DOHH2 (cell line): ENCODE data around the gene IER5L.
A peak's percentile ranks its signal among the peaks of the same experiment; 100 is the strongest.

Experiments
- EZH2phosphoT487 ChIP-seq: fragments of 200-600 bp; sonication (generic); IDR thresholded peaks from 2 replicates; pipeline ENCODE4 v1.6.1; 2017; ENCODE audit warnings: borderline replicate concordance, mild to moderate bottlenecking, antibody characterized with exemption, low read length, moderate library complexity, mixed read lengths
- TF ChIP-seq, protein P1 (sequence below): fragments of 200-600 bp; sonication (generic); IDR thresholded peaks from one replicate; pipeline ENCODE4 v1.5.1; 2014; ENCODE audit warnings: antibody characterized with exemption, mild to moderate bottlenecking, low read depth, low read length; ENCODE audit not compliant: poor library complexity, severe bottlenecking

DNA sequence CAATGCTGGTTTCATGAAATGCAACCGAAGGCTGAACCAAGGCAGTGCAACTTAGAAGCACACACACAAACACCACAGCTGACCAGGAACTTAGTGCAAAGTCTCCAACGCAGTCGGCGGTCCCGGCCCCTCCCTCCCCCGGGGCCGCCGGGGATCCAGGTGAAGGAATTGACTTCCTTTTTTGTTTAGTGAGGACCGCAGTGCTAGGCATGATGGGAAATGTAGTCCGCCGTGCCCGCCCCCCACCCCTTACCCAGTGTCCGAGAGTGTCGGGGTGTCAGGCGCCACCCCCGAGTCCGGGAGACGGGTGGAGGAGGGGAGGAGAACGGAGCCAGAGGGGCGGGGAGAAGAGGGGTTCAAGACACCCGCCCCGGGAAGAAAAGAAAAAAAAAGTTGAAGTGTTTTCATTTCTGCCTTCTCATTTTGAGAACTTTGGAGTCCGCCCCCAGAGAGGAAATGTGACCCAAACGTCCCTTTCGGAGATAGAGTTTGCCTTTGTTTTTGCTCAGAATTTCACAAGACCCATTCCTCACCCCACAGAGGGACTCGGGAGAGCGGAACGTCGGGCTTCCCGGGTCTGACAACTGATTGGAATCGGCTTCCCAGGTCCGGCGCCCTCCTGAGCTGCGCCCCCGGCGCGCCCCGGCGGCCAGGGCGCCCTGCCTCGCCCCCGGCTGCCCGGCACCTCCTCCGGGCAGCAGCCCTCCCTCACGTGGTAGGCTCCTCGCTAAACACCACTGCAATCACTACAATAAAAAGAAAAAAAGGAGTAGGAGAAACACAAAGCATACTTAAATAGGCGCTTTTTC is 2.0 kb downstream of the IER5L start:
- TF ChIP-seq, protein P1, sequence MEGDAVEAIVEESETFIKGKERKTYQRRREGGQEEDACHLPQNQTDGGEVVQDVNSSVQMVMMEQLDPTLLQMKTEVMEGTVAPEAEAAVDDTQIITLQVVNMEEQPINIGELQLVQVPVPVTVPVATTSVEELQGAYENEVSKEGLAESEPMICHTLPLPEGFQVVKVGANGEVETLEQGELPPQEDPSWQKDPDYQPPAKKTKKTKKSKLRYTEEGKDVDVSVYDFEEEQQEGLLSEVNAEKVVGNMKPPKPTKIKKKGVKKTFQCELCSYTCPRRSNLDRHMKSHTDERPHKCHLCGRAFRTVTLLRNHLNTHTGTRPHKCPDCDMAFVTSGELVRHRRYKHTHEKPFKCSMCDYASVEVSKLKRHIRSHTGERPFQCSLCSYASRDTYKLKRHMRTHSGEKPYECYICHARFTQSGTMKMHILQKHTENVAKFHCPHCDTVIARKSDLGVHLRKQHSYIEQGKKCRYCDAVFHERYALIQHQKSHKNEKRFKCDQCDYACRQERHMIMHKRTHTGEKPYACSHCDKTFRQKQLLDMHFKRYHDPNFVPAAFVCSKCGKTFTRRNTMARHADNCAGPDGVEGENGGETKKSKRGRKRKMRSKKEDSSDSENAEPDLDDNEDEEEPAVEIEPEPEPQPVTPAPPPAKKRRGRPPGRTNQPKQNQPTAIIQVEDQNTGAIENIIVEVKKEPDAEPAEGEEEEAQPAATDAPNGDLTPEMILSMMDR: no peak
- peak; percentile 84; the same call in 1 of the 2 replicates for TF ChIP-seq EZH2phosphoT487
